C4-2B (cell line): Measurements from ENCODE around the gene PCDHB1.

Experiments
- CTCF ChIP-seq: fragments of 450-650 bp; conservative IDR thresholded peaks from 2 replicates; pipeline ENCODE4 v1.5.1; 2017; ENCODE audit warnings: mild to moderate bottlenecking
- ZFX ChIP-seq: fragments of 450-650 bp; IDR thresholded peaks from 2 replicates; pipeline ENCODE4 v1.6.1; 2017

- TF ChIP-seq CTCF, result no peak
- TF ChIP-seq ZFX, result no peak
Measured at GRCh38 chr5:141077826-141078225, 26.7 kb downstream of the PCDHB1 start.
